GM19025 (cell line): ENCODE data around the gene HOXB5.

Experiments
- ATAC-seq: cut with Tn5 transposase; IDR thresholded peaks from one replicate; pipeline ENCODE4 v1.9.1; 2021; ENCODE audit warnings: mild to moderate bottlenecking, low read depth, moderate library complexity; ENCODE audit not compliant: unreplicated experiment

HOXB5 gene

DNA sequence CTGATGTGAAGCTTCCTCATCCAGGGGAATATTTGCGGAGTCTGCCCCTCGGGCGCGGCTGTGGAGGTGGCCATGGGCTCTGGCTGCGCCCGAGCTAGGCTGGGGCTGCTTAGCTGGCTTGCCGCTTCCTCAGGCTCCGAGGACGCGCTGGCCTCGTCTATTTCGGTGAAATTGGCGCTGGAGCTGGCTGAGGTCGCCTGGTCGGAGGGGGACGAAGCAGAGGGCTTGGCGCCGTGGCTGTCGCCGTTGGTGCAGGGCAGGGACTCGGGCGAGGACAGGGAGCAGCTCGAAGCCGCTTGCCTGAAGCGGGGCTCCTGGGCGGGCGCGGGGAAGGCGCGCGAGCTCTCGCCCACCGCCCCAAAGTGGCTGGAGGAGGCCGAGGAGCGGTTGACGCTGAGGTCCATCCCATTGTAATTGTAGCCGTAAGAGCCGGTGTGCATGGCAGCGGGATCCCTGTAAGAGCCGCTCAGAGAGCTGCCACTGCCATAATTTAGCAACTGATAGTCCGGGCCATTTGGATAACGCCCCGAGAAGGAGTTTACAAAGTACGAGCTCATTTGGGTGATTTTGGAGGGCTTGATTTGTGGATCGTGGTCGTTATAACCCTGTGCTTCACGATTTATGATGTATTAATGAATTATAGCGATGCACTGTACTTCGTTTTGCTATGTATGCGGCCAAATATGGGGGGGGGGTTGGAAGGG is at the start of gene HOXB5:
TSS of gene HOXB5 (minus strand) at position 654 of the 704 bp plus-strand sequence. CDS start at position 557, 97 bp downstream.
- no peak for ATAC-seq

DNA sequence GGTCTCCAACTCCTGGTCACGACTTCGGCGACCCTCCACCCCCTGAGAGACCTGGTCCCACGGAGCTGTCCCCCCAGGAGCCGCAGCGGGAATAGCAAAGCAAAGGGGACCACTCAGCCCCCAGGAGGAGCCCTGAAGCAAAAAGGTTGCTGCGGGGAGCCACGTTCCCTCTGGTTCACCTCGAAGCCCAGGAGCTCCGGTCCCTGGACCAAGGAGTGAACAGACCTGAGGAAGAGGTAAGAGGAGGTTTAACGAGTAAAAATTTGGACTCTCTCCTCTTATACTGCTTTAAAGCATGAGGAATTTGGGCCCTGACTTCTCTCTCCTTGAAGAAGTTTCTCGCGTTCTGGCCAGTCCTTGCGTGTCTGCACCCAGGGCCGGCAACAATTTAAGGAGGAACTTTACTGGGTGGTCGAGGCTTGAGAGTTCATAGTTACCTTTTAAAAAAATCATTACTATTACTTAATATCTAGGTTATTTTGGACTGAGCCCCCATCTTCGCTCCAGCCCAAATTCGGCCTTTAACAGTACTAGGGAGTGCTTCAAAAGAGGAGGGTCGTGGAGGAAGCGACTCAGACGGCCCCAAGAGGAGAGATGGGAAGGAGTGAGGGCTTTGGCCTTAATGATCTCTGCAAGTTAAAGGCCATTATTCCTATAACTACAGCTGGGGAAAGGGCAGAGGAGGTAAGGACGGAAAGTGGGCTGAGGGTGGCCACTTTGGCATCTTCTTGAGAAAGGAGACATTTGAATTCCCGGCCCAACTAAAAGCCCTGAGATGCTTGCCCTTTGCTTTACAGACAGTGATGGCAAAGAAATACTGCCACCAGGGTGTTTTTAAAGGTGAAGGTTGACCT is 49.5 kb upstream of the HOXB5 start:
- no peak for ATAC-seq

DNA sequence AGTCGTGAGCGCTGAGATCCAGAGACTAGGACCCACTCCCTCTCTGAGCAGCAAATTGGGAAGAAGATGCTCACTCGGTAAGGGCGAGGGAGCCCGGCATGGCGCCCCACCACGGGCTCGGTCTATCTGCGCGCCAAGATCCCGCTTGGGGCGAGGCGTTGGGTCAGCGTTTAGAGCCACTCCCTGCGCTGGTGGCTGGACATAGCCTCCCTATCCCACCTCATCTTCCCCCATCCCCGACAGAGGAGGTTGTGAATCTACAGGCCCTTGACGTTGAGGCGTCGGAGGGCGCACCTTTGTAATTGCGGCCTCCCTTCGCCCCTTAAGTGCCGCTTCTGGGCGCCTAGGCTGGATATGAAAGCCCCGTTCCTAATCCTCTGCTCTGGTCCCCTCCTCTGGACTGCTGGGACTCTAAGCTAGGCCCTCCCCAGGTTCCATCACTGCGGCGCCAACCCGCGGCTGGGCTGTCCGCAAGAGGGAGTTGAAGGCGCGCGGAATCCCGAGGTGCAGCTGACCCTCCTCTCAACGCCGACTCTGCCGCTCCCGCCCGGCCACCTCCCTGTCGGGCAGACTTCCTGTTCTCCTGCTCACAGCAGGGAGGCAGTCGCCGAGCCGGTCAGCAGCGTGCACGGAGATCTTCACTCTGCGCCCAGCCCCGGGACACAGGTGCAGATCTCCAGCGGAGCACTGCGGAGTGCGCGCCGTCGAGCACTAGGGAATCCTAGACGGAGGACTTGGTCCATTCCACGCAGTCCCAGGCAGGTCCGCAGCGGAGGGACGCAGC is 48.7 kb upstream of the HOXB5 start:
- no peak for ATAC-seq

DNA sequence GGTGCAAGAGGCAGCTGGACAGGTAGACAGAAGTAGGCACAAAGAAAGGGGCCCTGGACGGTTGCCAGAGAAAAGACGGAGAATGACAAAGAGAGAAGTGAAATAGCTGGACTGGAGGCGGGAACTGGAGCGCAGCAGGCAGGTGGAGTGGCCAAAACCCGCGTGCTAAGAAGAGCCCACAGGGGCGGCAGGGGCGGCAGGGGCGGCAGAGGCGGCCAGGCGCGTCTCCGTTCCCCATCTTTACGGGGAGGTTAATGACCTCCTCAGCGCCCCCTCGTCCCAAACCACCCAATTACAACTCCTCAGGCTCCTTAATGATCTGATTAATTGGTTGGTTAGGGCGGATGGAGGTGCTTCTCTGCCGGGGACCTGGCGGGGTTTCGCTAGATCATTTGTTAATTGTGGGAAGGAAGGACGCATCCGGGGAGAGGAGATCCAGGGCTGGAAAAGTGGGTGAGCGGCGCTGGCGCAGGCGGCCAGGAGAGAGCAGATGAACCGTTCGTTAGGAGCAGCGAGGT is 48.0 kb upstream of the HOXB5 start:
- no peak for ATAC-seq

DNA sequence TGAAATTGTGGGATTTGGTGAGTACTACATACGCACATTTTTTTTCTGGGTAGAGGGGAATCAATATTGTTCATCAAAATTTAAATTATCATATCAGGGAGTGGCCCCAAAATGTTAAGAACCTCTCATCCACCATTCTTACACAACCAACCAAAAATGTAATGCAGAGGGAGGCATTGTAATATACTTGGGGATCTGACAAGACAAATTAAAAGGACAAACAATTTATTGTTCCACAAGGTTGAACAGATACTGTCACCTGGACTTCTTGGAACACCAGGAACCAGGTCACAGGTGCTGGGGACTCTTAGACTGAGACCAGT is 47.2 kb upstream of the HOXB5 start:
- ATAC-seq, result no peak

DNA sequence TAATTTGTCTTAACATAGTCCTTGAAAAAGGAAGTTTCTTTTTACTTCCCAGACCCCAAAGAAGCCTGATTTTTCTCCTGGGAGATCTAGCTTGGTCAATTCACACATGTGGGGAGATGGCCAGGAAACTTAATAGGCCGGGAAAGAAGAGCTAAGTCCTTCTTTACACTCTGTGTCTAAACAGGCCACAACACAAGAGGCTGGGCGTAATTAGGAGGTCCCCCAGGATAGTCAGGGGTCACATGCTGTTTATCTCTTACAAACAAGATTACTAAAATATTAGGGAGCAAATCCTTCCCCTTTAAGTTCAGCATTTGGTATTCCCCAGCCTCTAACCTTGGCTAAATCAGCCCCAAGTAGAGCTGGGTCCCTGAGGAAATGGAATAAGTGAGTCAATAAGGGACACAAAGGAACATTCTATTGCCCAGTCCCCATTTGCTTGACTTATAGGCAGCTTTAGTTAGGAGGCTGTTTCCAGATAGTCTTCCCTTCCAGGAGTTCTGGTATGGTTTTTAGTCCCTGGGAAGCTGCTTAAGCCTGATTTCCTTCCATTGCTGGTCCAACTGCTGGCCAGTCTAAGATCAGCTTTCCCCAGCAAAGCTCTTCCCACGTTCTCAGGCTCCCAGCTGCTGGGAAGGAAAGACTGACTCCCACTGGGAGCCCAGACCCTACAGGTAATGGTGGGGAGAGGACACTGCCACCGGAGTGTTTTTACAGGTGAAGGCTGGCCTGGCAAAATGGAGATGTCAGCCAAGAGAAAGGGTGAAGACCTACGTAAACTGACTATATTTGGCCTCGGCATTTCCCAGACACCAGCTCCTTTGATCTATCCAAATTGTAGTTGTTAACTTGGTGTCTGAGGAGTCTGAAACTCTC is 46.6 kb upstream of the HOXB5 start:
- no peak for ATAC-seq

DNA sequence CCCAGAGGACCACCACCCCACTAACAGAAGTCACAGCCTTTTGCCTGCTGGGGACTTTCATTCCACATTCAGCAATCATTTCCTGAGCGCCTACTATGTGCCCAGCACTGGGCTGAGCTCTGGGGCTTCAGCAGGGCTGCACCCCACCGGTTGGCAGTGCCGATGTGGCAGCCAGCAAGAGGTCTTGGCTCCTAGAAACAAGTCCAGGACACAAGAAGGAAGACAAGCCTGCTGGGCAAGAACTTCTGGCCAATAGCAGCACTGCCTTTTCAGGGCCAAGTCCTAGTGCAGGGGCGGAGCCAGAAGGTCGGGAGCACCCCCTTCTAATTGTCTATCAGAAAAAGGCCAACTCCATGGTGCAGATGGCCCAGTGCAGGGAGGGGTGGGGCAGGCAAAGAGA is 45.6 kb upstream of the HOXB5 start:
- no peak for ATAC-seq

DNA sequence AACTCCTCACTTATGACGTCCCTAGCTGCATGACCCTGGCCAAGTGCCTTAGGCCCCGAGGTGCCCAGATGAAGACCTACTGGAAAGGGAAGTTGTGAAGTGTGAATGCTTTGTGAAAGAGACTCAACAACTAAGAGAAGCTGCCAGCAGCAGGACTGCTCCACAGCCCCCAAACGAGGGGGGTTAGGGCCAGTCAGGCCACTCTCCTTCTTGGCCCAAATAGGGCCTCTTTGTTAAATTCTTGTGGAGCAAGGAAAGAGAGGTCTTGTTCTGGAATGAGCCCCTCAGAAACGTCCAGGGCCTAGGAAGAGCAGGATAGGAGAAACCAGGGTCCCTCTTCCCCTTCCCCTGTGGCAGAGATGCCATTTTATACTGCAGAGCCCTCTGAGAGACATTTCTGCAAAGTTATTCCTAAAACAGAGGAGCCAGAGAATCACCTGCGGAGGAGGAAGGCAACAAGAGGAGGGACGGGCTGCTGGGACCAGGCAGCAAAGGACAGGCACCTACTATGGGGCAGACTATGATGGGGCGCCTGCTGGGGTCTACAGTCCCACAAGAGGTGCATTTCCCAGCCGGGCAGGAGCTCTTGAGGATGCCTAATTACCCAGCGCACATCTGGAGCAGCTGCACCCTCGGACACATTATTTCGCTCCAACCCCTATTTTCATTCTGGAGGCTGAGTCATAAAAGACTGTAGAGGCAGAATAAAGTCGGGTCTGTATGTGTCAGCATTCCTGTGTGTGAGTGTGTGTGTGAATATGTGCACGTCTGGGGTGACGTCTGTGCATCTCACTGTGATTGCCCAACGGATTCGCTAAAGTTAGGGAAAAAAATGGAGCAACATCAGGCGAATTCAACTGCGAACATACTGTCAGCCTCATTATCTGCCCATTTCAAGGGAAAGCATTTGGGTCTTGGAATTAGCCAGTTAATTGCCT is 44.0 kb upstream of the HOXB5 start:
- no peak for ATAC-seq

DNA sequence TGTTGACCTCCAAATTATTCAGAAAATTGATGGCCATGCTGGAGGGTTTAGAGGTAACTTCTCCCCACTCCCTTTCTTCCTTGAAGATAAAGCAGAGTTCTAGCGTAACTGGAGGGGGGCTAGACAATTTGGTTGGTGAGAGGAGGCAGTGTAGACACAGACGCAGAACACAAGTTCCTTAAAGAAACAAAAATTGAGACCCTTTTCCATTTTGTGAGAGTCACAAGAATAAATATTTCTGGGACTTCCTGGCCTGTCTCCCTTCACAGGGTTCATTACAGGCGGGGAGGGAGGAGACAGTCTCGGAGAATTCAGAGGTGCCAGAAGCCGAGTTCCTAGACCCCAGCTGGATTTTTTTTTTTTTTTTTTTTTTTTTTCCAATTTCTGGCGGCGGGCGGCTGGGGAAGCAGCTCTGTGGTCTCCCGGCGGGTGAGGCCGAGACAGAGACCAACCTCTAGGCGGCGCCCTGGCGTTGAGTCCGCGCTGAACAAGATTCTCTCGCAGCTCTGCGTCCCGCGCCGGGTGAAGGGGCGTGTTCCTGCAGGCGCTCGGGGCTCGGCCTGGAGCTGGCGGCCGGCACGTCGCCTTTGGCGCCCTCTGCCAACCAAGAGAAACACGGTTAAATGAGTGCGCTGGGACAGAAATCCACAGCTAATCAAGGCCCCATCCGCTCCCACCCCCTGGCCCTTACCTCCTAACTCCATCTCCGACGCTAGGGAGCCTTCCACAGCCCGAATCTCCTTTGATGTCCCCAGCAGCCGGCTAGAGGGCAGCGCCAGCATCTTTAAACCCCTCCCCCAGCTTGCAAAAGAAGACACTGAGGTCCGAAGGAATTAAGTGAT is 42.8 kb upstream of the HOXB5 start:
- no peak for ATAC-seq

DNA sequence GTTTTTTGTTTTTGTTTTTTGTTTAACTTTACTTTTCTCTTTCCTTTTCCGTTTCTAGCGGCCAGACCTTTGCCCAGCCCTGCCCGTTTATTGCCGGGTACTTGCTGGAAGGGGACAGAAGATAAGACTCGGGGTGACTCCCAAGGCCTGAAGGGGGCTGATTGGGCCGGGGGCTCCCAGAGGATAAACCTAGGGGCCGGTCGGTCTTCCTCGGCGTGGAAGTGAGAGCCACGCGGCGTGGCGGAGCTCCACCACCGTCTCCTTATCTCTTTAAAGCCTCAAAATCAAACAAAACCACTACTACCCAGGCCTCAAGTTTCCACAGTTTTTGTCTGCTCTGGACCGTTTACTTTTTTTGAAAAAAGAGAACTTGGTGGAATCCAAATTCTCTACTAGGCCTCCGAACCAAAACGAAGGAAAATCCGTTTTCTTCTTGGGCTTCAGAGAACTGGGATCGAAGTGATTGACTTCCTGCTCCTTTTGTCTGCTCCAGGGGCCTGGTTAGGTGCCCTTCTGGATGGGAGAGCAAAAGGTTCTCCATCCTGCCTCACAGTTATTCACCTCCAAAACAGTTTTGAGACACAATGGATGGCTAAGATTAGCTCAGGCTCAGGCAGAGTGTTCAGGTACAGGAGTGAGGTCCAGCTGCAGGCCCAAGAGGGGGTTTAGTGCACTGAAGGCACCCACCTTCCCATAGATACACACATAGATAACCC is 41.1 kb upstream of the HOXB5 start:
- ATAC-seq, result no peak

DNA sequence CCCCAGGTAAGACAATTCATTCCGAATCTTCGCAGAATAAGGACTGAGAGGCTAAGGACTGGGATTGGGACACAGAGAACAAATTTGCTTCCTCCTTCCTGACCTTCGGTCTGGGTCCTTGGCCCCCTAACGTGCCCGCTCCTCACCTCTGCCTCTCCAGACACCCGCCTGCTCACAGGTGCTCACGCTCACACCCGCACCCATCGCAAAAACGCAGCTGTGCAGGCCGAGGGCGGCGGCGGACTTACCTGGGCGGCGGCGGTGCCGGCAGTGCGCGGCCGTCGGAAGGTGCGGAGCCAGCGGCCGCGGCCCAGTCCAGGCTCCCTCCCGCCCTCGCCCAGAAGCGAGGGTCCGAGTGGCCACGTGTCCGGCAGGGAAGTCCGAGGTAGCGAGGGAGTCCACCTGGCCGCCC is 39.7 kb upstream of the HOXB5 start:
- ATAC-seq, result no peak

DNA sequence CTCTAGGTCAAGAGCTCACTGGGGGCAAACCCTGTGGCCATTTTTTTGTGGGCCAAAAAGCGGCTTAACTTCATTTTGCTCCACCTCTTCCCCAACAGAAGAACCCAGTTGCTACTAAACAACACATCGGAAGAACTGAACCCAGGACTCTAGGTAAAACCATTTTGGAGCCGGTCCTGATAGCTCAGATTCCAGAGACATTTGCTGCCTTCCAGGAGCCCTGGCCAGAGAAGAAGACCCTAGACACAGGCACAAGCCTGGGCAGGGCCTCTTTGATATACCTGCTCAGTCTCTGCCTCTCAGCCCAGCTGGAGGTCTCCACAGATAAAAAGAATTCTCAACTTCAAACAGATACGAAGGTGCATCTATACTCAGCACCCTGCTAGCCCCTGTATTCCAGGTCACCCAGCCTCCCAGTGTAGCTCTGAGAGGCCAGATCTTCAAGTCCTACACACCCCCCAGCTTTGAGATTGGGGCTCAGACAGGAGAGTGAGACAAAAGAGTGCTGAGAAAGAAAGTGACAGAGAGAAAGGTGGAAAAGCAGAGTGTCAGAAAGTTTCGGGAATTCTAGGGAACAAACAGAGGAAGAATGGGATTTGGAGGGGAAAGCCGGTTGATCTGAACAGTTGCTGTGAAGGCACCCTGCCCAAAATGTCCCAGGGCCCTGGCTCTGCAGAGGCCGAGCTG is 39.1 kb upstream of the HOXB5 start:
- ATAC-seq, result no peak

DNA sequence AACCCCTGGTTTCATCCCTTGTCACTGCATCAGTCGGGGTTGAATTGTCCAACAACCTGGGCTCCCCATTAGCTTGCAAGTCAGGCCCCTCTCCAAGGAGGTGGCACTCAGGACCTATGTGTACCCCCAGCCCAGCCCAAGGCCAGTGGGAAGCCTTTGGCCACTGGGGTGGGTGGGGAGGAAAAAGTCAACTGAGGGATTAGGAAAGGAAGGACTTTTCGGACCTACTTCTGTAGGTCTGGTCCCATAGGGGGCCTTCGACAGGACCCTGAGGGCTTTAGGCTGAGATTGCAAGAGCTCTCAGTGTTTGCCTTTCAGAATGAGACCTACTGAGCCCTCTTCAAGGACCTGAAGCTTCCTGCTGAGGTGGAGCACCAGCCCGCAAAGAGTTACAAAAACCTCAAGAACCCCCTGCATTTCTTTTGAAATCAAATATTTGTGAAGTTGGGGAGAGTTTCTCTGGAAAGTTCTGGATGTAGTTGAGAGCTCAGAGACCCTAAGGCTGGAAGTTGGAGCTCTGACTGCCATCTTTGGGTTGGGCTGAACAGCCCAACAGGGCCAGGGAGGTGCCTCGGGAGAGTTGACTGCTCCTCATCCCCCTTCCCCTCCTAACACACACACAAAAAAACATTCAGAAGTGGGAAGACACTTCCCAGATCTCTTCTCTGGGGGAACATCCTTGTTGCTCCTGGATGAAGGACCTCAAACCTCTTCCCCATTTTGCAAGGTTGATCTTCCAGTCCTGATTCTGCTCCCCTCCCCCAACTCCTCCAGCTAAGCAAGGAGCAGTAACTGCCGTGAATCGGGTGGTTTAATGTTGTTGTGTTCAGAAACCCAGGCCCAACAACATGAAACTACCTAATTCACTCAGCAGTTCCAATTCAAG is 38.4 kb upstream of the HOXB5 start:
- no peak for ATAC-seq

DNA sequence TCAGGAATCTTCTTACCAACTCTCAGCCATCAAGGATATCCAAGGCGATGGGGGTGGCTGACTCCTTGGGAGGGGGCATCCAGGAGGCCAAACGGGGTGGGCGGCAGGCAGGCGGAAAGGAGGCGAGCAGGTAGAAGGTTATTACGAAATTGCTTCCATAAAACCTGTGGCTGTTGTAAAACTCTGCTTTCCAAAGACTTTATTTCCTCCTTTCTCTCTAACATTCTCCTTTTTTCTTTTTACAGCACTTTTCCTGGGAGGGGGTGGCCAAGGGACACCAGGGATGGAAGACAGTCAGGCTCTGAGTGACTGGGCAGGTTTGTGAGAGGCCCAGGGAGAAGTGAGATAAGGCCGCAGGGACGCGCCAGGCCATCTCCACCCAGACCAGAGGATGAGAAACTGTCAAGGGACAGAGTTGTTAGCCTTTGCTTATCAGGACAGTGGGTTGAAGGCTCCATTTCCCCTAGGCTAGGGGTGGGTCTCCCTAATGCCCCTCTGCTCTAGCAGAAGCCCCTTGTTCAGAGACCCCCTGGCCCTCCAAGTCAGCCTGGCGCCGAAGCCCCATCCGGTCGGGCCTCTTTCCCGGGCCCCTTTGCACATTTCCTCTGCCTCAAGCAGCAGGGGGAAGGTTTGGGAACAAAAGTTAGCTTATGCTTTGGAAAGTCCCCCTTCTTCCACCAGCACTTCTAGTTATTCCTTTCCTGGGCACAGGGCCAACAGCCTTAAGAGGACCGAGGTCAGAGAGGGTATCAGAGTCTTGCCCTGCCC is 37.5 kb upstream of the HOXB5 start:
- no peak for ATAC-seq
